HepG2 (cell line): Measurements from ENCODE around the gene ANKRD65. TPM values are rescaled to one million over a fixed set of nuclear protein-coding genes. Genes with fewer than 3 reads are reported as not detected.

Experiments used
- ARID3A ChIP-seq: IDR thresholded peaks from 2 replicates; pipeline ENCODE4 v1.6.1; 2012; ENCODE audit warnings: low read depth, low read length, improper control_type of control experiment
- ARNTL ChIP-seq: sonication (generic); formaldehyde crosslinking; IDR thresholded peaks from 2 replicates; pipeline ENCODE4 v1.4.0; 2020; ENCODE audit warnings: mild to moderate bottlenecking, missing genetic modification reagents
- ATAD3A ChIP-seq: sonication (generic); formaldehyde crosslinking; IDR thresholded peaks from 2 replicates; pipeline ENCODE4 v1.4.0; 2020; ENCODE audit warnings: missing genetic modification reagents
- GATAD2A ChIP-seq: IDR thresholded peaks from 2 replicates; pipeline ENCODE4 v1.6.1; 2016
- HNF4A ChIP-seq: sonication (generic); formaldehyde crosslinking; IDR thresholded peaks from 2 replicates; pipeline ENCODE4 v1.4.0; 2020; ENCODE audit warnings: missing genetic modification reagents
- IRF9 ChIP-seq: sonication (generic); formaldehyde crosslinking; IDR thresholded peaks from 2 replicates; pipeline ENCODE4 v1.8.0; 2022; ENCODE audit warnings: missing genetic modification reagents, mild to moderate bottlenecking, borderline replicate concordance
- ISL2 ChIP-seq: sonication (generic); formaldehyde crosslinking; IDR thresholded peaks from 2 replicates; pipeline ENCODE4 v1.5.0; 2020; ENCODE audit warnings: missing genetic modification reagents
- NCOR1 ChIP-seq: fragments of 200-600 bp; sonication (generic); IDR thresholded peaks from 2 replicates; pipeline ENCODE4 v1.7.0; 2017; ENCODE audit warnings: antibody characterized with exemption, low read length, borderline replicate concordance
- PAX8 ChIP-seq: sonication (generic); formaldehyde crosslinking; IDR thresholded peaks from 2 replicates; pipeline ENCODE4 v1.8.0; 2022; ENCODE audit warnings: mild to moderate bottlenecking, missing genetic modification reagents, borderline replicate concordance
- PCBP2 ChIP-seq: fragments of 200-400 bp; formaldehyde crosslinking; optimal IDR thresholded peaks from 2 replicates; pipeline ENCODE3; 2018; ENCODE audit warnings: low read length, low read depth; ENCODE audit not compliant: poor library complexity, severe bottlenecking
- SP2 ChIP-seq: sonication (generic); formaldehyde crosslinking; IDR thresholded peaks from 2 replicates; pipeline ENCODE4 v1.5.1; 2020; ENCODE audit warnings: mild to moderate bottlenecking, missing genetic modification reagents
- SP5 ChIP-seq: IDR thresholded peaks from 2 replicates; pipeline ENCODE4 v1.6.1; 2016; ENCODE audit warnings: low read depth, borderline replicate concordance
- SSRP1 ChIP-seq: IDR thresholded peaks from 2 replicates; pipeline ENCODE4 v1.6.1; 2016; ENCODE audit warnings: control low read depth
- TARDBP ChIP-seq: sonication (generic); formaldehyde crosslinking; IDR thresholded peaks from 2 replicates; pipeline ENCODE4 v1.8.0; 2022; ENCODE audit warnings: mild to moderate bottlenecking, missing genetic modification reagents
- ZBTB10 ChIP-seq: sonication (generic); formaldehyde crosslinking; IDR thresholded peaks from 2 replicates; pipeline ENCODE4 v1.4.0; 2020; ENCODE audit warnings: missing genetic modification reagents, borderline replicate concordance
- ZFP1 ChIP-seq: IDR thresholded peaks from 2 replicates; pipeline ENCODE4 v1.6.1; 2016
- ZKSCAN5 ChIP-seq: sonication (generic); formaldehyde crosslinking; IDR thresholded peaks from 2 replicates; pipeline ENCODE4 v1.5.1; 2020; ENCODE audit warnings: mild to moderate bottlenecking, missing genetic modification reagents
- ZNF335 ChIP-seq: sonication (generic); formaldehyde crosslinking; IDR thresholded peaks from 2 replicates; pipeline ENCODE4 v1.4.0; 2020; ENCODE audit warnings: missing genetic modification reagents
- ZNF580 ChIP-seq: IDR thresholded peaks from 2 replicates; pipeline ENCODE4 v1.6.1; 2016; ENCODE audit warnings: low read depth, borderline replicate concordance
- polyA plus RNA-seq, 8 experiments: library from polyadenylated mRNA; depleted of rRNA in 3 of 8; stranded (reverse) in 7 of 8; unstranded in 1 of 8; fragments of >200 nt; fragmentation: Illumina TruSeq in 4 of 8; extraction: Trizol in 4 of 8; gene quantifications; 2 replicates each; pipeline versions ENCODE4 v1.2.1 to v1.2.3, GENCODE V29; 2011 to 2016; ENCODE audit warnings: low read depth in 4 of 8, missing spikeins in 1 of 8, mixed read lengths in 1 of 8; ENCODE audit not compliant: insufficient read depth in 1 of 8
- total RNA-seq, 5 experiments: library from RNA; depleted of rRNA; stranded (reverse); fragments of >200 nt; fragmentation: Illumina TruSeq; extraction: Trizol; gene quantifications; 2 replicates each; pipeline ENCODE4 v1.2.3, GENCODE V29; 2016; ENCODE audit warnings: low read depth in 1 of 5

Gene ANKRD65
- total and polyA plus RNA-seq, 2 of the 13 experiments (the other 11 are each of a cell fraction or from before 2014, with no cell fraction given): 12.1 to 30.1 TPM

GRCh38 chr1:1431845-1432273 lies 10.8 kb upstream of the ANKRD65 start (continued):
- TF ChIP-seq ISL2: peak; percentile 62; the same call in 1 of the 2 replicates
- TF ChIP-seq SSRP1 (CRISPR knock-in tag): peak; percentile 50; the same call in 1 of the 2 replicates
- no peak for TF ChIP-seq ZKSCAN5 (CRISPR knock-in tag)
- TF ChIP-seq ZFP1 (CRISPR knock-in tag): peak; percentile 68; the same call in 1 of the 2 replicates
- TF ChIP-seq ATAD3A (CRISPR knock-in tag): no peak
- TF ChIP-seq IRF9: peak; percentile 59; the same call in 1 of the 2 replicates
- TF ChIP-seq GATAD2A (CRISPR knock-in tag): peak; percentile 53
- no peak; the same call in 1 of the 2 replicates for TF ChIP-seq NCOR1
- TF ChIP-seq ZNF580 (CRISPR knock-in tag): no peak; the same call in 1 of the 2 replicates
- peak; percentile 77 for TF ChIP-seq ARNTL
- no peak for TF ChIP-seq ARID3A
- TF ChIP-seq HNF4A (CRISPR knock-in tag): peak; percentile 63
- TF ChIP-seq PCBP2: peak; percentile 13
- TF ChIP-seq TARDBP (CRISPR knock-in tag): peak; percentile 51; the same call in 1 of the 2 replicates
- TF ChIP-seq SP2 (CRISPR knock-in tag): peak; percentile 29; the same call in 1 of the 2 replicates
- TF ChIP-seq PAX8 (CRISPR knock-in tag): no peak
- TF ChIP-seq ZBTB10: peak; percentile 59; the same call in 1 of the 2 replicates
- TF ChIP-seq ZNF335 (CRISPR knock-in tag): peak; percentile 95
- peak; percentile 93 for TF ChIP-seq SP5 (CRISPR knock-in tag)
